DMS53 treated with DMSO at 0.1 percent for 48 hours (cell line): ENCODE measurements around the gene PCDHB8.
"Not testable (repeated sequence)": the region's sequence is repeated elsewhere in the genome, so short reads cannot be mapped to it uniquely, and the experiment has no call there.

ENCODE experiments used
- DNase-seq: peaks from one replicate; lab custom pipeline; 2025; ENCODE audit not compliant: unreplicated experiment; lab: John Stamatoyannopoulos, UW

PCDHB8 gene

GRCh38 chr5:141184117-141184855 lies 6.7 kb downstream of the PCDHB8 start:
- DNase-seq, result not testable (repeated sequence)

- no peak for DNase-seq
Measured at GRCh38 chr5:141186897-141187512, 9.4 kb downstream of the PCDHB8 start, which contains the start of gene PCDHB9. Gene PCDHB9, plus strand, starts transcription at chr5:141187161. Its CDS starts 158 bp downstream, at chr5:141187319.

GRCh38 chr5:141188682-141189081 lies 11.1 kb downstream of the PCDHB8 start:
- not testable (repeated sequence) for DNase-seq

DNA sequence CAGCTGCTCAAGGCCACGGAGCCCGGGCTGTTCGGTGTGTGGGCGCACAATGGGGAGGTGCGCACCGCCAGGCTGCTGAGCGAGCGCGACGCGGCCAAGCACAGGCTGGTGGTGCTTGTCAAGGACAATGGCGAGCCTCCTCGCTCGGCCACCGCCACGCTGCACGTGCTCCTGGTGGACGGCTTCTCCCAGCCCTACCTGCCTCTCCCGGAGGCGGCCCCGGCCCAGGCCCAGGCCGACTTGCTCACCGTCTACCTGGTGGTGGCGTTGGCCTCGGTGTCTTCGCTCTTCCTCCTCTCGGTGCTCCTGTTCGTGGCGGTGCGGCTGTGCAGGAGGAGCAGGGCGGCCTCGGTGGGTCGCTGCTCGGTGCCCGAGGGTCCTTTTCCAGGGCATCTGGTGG lies 11.5 kb downstream of the PCDHB8 start:
- DNase-seq, result not testable (repeated sequence)

- DNase-seq, result peak; percentile 16
Measured at GRCh38 chr5:141192110-141192725, 14.6 kb downstream of the PCDHB8 start, which contains the start of gene PCDHB10. Gene PCDHB10, plus strand, starts transcription at chr5:141192353. Its CDS starts 200 bp downstream, at chr5:141192553.

GRCh38 chr5:141194332-141194731 lies 16.7 kb downstream of the PCDHB8 start:
- not testable (repeated sequence) for DNase-seq

DNA sequence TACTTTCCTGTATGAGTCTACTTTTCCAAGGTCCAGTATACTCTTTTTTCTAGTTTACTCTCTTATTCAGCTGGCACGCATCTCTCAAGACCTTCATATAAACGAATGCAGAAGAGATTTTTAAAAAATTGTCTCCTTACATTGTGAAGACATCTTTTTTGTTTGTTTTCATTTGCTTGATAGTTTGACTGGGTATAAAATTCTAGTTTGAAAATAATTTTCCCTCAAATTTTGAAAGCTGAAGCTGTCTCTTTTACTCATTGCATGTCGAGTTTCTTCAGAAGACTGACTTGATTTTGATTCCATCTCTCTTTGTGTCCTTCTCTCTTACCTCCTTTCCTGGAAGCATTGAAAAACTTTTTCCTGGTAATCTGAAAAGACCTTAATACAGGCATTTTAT lies 18.8 kb downstream of the PCDHB8 start:
- DNase-seq, result no peak

- peak; percentile 9 for DNase-seq
Measured at GRCh38 chr5:141199359-141200235, 22.0 kb downstream of the PCDHB8 start, which contains the start of gene PCDHB11. Gene PCDHB11, plus strand, starts transcription at chr5:141199627. Its CDS starts 148 bp downstream, at chr5:141199775.

DNA sequence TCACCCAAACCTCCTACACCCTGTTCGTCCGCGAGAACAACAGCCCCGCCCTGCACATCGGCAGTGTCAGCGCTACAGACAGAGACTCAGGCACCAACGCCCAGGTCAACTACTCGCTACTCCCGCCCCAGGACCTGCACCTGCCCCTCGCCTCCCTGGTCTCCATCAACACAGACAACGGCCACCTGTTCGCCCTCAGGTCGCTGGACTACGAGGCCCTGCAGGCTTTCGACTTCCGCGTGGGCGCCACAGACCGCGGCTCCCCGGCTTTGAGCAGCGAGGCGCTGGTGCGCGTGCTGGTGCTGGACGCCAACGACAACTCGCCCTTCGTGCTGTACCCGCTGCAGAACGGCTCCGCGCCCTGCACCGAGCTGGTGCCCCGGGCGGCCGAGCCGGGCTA lies 23.5 kb downstream of the PCDHB8 start:
- DNase-seq, result not testable (repeated sequence)

DNA sequence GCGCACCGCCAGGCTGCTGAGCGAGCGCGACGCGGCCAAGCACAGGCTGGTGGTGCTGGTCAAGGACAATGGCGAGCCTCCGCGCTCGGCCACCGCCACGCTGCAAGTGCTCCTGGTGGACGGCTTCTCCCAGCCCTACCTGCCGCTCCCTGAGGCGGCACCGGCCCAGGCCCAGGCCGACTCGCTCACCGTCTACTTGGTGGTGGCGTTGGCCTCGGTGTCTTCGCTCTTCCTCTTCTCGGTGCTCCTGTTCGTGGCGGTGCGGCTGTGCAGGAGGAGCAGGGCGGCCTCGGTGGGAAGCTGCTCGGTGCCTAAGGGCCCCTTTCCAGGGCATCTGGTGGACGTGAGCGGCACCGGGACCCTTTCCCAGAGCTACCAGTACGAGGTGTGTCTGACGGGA lies 24.1 kb downstream of the PCDHB8 start:
- not testable (repeated sequence) for DNase-seq

DNA sequence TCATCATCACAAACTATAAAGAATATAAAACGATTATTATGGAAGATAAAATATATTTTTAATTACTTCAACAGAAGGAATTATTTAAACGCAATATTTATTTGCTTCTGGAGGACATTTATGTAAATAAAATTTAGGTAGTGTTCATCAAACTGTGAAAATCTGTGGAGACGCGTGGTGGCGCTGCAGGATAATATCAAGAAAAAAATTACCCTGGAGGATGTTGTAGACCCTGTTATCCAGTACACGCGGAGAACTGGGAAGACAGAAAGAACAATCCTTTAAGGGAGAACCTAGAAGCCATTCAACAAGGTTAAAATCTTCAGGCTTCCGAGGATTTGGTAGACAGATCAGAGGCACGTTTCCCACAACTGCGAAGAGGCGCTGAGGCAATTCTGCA lies 30.9 kb downstream of the PCDHB8 start, which contains the start of gene PCDHB12:
TSS of gene PCDHB12 (plus strand) at position 242 of the 400 bp plus-strand sequence. CDS start 189 bp downstream, outside the sequence.
- DNase-seq, result no peak

- not testable (repeated sequence) for DNase-seq
Measured at GRCh38 chr5:141210281-141210680, 32.7 kb downstream of the PCDHB8 start.

- DNase-seq, result not testable (repeated sequence)
Measured at GRCh38 chr5:141210849-141211248, 33.3 kb downstream of the PCDHB8 start.

DNA sequence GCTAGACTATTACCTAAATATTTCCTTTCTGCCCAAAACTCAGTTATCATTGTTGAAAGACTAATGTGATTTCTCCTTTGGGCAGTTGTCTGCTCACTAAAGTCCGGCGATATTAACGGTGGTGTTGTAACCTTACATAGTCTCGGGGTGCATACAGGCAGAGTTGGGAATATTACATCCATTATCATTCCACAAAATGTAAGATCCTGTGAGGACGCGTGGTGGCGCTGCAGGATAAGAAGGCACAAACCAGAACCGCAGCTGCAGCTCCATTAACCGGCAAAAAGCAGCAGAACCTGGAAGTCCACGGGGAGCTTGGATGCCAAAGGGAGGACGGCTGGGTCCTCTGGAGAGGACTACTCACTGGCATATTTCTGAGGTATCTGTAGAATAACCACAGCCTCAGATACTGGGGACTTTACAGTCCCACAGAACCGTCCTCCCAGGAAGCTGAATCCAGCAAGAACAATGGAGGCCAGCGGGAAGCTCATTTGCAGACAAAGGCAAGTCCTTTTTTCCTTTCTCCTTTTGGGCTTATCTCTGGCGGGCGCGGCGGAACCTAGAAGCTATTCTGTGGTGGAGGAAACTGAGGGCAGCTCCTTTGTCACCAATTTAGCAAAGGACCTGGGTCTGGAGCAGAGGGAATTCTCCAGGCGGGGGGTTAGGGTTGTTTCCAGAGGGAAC lies 36.2 kb downstream of the PCDHB8 start, which contains the start of gene PCDHB13:
TSS of gene PCDHB13 (plus strand) at position 264 of the 684 bp plus-strand sequence. CDS start at position 469, 205 bp downstream.
- DNase-seq, result peak; percentile 43

GRCh38 chr5:141214583-141214982 lies 37.0 kb downstream of the PCDHB8 start:
- not testable (repeated sequence) for DNase-seq

- not testable (repeated sequence) for DNase-seq
Measured at GRCh38 chr5:141215504-141215903, 37.9 kb downstream of the PCDHB8 start.

- DNase-seq, result not testable (repeated sequence)
Measured at GRCh38 chr5:141216035-141216434, 38.4 kb downstream of the PCDHB8 start.

DNA sequence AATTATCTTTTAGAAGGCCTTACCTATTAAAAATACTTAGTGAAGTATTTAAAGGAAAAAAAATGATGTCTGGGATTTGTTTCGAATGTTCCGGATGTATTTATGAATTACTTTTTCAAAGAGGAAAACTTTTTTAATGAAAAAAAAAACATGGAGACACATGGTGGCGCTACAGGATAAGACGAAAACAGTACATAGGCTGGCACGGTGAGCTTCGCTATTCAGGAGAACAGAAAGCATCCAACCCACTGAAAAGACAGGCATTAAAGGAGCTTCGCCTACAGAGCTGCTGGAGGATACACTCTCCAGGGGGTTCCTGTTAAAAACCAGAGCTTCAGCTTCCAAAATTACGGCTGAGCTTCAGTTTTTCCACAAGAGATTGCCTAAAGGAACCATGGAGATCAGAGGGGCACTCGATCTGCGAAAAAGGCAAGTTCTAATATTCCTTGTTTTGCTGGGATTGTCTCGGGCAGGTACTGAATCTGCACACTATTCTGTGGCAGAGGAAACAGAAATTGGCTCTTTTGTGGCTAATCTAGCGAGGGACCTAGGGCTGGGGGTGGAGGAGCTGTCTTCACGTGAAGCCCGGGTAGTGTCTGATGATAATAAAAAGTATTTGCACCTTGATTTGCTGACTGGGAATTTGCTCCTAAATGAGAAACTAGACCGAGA lies 45.7 kb downstream of the PCDHB8 start, which contains the start of gene PCDHB14:
TSS of gene PCDHB14 (plus strand) at position 232 of the 672 bp plus-strand sequence. CDS start at position 395, 163 bp downstream.
- DNase-seq, result peak; percentile 32

GRCh38 chr5:141224844-141225243 lies 47.3 kb downstream of the PCDHB8 start:
- DNase-seq, result not testable (repeated sequence)
